Left colon (tissue), 2 donors: ENCODE results near the gene IGIP. TPM values are rescaled to one million over a fixed set of nuclear protein-coding genes. Genes with fewer than 3 reads are reported as not detected.

Experiments
- ATAC-seq: fragments of 200-7000 bp; cut with Tn5 transposase; one replicate; pipeline ENCODE4 v1.9.1; 2020; ENCODE audit warnings: mild to moderate bottlenecking, moderate library complexity
- DNase-seq, 2 donors: peaks; one replicate each; pipeline ENCODE4 v3.0.0-alpha.2; 2020
- intact Hi-C, 2 donors: fragments of 100-400 bp; cut with DNase I in 1 of 2; cut with micrococcal nuclease in 1 of 2; formaldehyde crosslinking; loops; one replicate each; pipeline versions ENCODE4 v1.11.2 to v1.14.0; 2022; cut with DNase I, micrococcal nuclease
- long read RNA-seq: library from polyadenylated mRNA; unstranded; transcript quantifications from one replicate; pipeline ENCODE4 v2.0.0, GENCODE V29; 2021
- total RNA-seq, 2 donors: library from RNA; stranded (reverse); fragmentation: NEBNext Ultra II Directional; extraction: Animal tissue kit (Norgen Biotek cat#: 25700); gene quantifications; one replicate each; pipeline ENCODE4 v1.2.1, GENCODE V29; 2021
- donor health status: DM: no; HTN: no; CAD: no.
- donor health status: DM: yes; HTN: yes; CAD: no.

Gene IGIP
- total RNA-seq, result 1 to 10 TPM; 8.6 to 9.3 TPM
- long read RNA-seq, result 0 reads

DNA sequence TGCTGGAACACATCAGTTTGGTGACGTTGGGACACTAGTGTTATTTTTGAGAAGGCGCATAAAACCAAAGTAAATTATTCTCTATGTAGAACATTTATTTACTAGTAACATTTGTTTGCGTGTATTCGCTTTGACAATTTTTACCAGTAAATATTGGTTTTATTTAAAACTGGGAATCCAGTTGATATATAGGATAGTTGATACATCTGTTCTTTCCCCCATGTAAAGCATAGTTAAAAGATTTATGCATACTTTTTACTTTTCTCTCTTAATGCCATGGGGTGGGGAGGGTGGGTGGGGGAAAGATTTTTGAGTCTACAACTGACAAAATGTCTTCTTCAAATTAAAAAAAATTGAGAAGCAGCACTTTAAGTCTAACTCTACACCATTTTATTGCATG lies at the start of gene IGIP:
TSS of gene IGIP (plus strand) at position 301 of the 400 bp plus-strand sequence. CDS start 2,540 bp downstream, outside the sequence.
- ATAC-seq (no peak), DNase-seq (no peak)
- intact Hi-C loops, result no loop called here

DNA sequence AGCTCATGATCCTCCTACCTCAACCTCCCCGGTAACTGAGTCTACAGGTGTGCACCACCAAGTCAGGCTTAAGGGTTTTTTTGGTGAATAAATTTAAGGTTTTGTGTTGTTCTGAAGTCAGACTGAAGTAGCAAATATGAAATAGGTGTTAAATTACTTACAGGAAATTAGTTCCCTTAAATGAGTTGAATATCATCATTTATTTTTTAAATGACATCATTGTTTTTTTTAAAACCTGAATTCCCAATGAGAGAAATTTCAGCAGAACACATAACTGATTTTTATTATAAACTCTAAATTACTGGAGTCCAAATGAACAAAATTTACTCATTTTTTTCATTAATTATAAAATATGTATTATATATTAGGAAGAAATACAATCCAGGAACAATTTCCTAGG lies 49.6 kb upstream of the IGIP start:
- intact Hi-C loops, result loop anchor here in 1 of 2 donors (10.0 kb wide), 1 partner anchor 69 kb away; no protein-coding TSS in a partner anchor
- ATAC-seq (no peak), DNase-seq (no peak)

DNA sequence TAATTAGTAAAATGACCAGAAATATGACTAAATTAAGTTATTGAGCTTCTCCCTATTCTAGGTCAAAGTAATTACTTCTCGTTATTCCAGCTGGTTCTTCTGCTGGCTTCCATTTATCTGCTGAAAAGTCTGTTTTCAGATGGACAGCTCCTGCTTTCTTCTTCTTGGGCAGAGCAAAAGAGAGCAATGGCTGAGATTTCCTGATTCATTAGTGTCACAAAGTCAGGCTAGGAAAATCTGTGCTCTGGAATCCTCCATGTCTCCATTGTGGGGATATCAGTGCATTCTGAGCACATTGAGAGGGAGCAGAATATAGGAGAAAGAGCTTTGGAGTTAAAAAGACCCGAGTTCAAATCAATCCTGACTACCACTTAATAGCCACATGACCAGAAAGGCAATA lies 48.9 kb upstream of the IGIP start:
- DNase-seq (no peak), ATAC-seq (no peak)
- intact Hi-C loops, result loop anchor here in 1 of 2 donors (10.0 kb wide), 1 partner anchor 68 kb away; no protein-coding TSS in a partner anchor

DNA sequence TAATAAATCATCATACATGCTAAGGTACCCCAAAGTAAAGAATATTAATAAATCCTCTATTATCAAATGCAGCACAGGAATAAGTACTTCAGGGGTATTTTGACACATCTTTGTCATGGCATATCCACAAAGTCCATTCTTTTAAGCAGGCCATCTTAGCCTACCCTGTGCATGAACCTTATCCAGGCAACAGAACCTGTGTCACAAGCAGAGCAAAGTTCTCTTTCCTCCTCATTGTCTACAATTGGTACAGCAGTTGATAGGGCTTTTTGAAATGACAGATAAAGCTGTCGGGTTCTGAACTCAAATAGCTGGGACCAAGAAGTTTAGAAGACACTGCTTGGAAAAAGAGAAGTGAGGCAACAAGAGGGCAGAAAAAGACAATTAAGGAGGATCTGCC lies 42.6 kb upstream of the IGIP start:
- ATAC-seq (no peak), DNase-seq (no peak)
- intact Hi-C loops, result no loop called here

DNA sequence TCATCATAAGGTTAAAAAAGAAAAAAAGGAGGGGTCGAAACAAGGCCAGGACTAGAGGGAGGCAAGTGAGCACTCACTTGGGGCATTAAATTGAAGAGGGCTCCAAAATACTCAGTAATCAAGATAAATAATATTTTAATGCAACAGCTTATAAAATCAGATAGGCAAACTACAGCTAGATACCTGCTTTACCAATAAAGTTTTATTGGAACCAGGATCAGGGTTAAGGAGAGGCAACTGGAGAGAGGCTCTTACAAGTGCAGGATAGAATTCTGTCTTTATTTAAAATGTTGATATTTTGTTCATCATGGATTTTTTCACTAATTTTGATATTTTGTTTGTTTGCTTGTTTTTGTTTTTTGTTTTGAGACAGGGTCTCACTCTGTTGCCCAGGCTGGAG lies 42.1 kb upstream of the IGIP start:
- intact Hi-C loops, result no loop called here
- DNase-seq (no peak), ATAC-seq (no peak)

DNA sequence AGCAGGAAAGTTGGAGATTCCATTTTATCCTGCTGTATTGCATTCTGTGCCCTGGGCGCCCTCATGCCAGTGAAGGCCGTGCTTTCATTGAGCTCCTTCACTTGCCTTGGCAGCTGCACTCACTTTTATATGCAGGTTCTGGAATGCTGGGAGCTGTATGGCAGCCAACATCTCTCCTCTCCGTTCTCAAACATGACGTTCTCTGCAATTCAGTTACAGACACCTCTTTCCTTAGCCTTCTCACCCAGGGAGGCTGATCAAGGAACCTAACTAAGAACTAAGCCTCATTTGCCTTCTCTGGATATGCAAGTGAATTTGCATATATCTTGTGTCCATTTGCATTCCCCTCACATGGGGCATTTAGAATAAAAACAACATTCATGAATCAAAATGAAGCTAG lies 41.2 kb upstream of the IGIP start:
- intact Hi-C loops, result no loop called here
- ATAC-seq (no peak), DNase-seq (no peak)

DNA sequence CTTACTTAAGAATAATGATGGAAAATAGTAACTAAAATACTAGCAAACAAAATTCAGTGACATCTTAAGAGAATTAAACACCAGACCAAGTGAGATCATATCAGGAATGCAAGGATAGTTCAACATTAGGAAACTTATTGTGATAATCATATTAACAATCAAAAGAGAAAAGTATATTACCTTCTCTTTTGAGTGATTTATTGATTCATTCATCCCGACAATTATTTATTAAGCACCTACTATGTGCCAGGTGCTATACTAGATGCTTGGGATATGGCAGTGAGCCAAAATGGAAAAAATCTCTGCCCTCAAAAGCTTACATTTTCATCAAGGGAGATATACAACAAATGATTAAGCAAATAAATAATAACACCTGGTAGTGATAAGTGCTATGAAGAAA lies 35.5 kb upstream of the IGIP start:
- ATAC-seq, result no peak
- intact Hi-C loops, result no loop called here

DNA sequence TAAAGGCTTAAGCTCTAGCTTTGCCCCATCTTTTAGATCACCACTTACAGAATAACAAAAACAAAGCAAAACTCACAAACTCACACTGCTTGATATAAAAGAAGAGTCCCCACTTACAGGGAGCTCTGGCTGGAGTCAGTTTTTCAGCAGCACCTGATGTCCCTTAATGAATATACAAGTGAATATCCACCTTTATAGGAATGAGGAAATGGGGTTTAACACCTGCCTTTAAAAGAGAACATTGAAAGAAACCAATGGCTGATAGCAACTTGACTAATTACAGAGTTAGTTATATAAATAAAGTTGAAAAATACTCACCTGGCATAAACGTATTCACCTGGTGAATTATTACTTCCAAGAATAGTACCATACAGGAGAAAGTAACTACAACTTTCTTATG lies 32.6 kb upstream of the IGIP start:
- DNase-seq, result no peak
- intact Hi-C loops, result no loop called here
- ATAC-seq, result no peak

More for the DNA sequence above, 35.5 kb upstream of the IGIP start:
- no peak for DNase-seq

DNA sequence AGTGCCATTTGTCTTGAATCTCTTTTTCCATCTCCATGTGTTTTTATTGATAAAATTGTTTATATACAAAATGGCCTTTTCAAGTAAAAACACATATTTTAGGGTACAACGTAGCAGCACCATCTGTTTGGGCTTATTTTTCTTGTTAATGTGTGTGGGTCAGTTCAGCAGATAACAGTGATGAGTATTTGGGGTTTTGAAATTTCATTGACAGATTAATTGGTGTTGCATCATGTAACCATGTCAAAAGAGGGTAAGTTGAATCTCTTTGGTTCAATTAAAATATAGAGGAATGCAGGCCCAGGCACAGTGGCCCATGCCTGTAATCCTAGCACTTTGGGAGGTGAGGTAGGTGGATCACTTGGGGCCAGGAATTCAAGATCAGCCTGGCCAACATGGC lies 31.9 kb upstream of the IGIP start:
- ATAC-seq, result no peak
- DNase-seq, result no peak
- intact Hi-C loops, result no loop called here

DNA sequence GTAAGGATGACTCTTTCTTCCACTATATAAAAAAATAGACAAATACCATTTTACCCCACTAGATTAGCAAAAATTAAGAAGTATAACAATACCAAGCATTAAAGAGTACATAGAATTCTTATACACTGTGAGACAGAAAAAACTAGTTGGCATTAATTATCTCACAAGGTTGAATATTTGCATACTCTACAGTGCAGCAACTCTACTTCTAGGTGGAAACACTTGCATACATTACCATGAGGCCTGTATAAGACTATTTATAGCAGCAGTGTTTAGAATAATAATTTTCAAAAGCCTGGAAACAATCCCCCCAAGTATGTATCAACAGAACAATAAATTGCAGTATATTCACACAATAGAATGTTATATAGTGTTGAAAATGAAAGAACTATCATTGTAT lies 30.8 kb upstream of the IGIP start:
- intact Hi-C loops, result no loop called here
- no peak for DNase-seq
- ATAC-seq, result no peak

DNA sequence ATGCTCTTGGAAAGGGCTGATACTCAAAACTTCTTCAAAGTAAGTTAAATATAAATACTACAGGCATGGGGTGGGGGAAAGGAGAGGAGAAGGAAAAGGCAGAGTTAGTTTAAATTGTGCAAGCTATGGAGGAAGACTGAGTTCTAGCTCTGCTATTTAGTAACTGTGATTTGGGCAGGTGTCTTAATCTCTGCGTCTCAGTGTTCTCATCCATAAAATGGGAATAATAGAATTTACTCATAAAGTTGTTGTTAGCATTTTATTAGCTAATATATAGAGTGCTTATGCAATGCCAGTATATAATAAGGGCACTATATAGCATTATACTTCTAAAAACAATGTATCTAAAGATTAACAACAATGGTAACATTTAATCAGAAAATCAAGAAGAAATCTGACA lies 24.6 kb upstream of the IGIP start:
- ATAC-seq (no peak), DNase-seq (no peak)
- intact Hi-C loops, result no loop called here

DNA sequence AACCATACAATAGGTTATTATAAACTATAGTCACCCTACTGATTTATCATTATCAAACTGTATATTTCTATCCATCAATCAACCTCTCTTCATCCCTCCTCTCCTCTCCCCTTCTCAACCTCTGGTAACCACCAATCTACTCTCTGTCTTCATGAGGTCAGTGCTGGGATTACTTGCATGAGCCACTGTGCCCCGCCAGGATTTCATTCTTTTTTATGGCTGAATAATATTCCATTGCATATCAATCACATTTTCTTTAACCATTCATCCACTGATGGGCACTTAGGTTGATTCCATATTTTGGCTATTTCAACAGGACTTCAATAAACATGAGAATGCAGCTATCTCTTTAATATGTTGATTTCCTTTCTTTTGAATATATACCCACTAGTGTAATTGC lies 22.6 kb upstream of the IGIP start:
- ATAC-seq, result no peak
- no peak for DNase-seq
- intact Hi-C loops, result no loop called here

DNA sequence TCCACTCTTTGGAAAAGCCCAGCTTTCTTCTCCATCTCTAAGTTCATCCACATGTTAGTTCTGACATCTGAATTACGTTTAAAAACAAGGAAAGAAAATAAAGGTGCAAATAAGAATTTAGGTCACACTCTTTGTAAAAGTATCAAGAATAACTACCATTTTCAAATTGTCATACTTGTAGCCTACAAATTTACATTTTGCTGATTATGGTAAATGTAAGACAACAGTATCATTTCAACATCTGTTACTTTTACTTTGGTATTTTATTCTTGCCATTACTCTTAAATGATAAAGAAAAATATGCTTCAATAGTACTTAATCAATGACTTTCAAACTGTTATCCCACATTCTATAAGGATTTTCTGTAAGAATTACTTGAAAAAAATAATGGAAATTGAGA lies 21.6 kb upstream of the IGIP start:
- ATAC-seq (no peak), DNase-seq (no peak)
- intact Hi-C loops, result no loop called here

DNA sequence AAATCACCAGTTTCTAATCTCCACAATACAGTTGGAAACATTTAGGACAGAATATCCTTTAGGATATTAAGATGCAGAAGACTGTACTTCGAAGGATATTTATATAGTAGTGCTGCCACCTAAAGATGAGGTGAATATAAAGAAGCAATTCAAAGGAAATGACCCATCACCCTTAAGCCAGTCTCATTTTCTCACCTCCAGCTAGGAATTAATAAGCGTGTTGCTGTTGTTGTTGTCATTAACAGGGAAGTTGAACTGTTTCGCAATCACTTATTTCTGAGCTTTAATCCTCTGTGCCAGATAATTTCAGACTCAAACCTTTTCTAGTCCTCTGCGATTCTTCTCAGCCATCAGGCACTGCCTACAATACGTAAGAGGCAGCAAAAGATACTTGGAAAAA lies 19.6 kb upstream of the IGIP start:
- intact Hi-C loops, result no loop called here
- no peak for DNase-seq

DNA sequence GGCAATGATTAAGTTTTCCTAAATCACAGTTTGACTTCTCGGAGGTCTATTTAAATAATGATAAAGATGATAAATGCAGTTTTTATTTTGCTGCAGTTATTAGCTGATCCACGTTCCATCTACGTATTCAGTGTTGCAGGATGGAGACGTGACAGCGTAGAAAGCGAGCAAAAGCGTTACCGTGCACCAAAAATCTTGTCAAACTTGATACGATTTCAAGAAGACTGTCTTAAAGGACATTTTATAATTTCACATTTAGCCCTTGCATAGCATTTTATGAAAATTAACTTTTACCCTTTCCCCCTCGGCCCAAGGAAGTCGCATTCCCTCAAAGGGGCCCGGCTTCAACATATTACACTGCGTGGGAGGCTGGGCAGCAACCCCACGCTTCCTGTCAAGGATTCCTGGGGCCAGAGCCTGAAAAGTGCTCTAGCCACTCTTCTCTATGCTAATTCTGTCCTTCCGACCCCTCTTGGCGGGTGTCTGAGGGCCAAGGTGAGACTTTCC lies 18.9 kb upstream of the IGIP start:
- intact Hi-C loops, result no loop called here
- no peak for ATAC-seq
- no peak for DNase-seq

More for the DNA sequence above, 19.6 kb upstream of the IGIP start:
- no peak for ATAC-seq

DNA sequence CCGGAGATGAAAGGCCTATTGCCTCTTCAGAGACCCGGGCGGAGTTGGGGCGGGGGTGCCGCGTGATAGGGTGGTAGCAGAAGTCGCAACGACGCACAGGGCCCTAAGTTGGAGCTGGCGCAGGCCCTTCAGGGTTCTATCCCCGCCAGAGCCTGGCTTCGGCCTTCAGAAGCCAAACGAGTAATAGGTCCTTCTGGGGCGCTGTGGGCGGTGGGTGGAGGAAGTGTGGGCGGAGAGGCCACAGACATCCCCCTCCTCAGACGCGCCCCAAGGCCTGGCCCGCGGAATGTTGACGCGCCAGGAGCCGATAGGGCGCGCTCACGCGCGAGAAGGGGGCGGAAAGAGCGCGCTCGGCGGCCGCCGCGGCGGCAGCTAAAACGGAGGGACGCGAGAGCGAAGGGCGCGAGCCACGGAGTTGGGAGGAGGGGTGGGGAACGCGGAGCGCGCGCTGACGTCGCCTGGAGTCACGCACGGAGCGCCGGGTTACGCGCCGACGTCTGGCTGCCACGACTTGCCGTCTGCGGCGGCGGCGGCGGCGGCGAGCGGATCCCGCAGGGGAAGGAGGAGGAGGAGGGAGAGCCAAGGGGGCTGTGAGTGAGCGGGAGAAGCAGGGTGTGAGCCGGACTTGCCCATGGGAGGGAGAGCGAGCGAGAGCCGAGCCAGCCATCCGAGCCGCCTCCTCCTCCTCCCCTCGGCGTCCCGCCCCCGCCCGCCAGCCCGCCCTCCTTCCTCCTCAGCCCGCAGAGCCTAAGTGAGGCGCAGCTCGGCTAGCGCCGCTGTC lies 18.2 kb upstream of the IGIP start:
- DNase-seq (peak; percentile 95 to 96), ATAC-seq (peak; percentile 93)
- intact Hi-C loops, result no loop called here

DNA sequence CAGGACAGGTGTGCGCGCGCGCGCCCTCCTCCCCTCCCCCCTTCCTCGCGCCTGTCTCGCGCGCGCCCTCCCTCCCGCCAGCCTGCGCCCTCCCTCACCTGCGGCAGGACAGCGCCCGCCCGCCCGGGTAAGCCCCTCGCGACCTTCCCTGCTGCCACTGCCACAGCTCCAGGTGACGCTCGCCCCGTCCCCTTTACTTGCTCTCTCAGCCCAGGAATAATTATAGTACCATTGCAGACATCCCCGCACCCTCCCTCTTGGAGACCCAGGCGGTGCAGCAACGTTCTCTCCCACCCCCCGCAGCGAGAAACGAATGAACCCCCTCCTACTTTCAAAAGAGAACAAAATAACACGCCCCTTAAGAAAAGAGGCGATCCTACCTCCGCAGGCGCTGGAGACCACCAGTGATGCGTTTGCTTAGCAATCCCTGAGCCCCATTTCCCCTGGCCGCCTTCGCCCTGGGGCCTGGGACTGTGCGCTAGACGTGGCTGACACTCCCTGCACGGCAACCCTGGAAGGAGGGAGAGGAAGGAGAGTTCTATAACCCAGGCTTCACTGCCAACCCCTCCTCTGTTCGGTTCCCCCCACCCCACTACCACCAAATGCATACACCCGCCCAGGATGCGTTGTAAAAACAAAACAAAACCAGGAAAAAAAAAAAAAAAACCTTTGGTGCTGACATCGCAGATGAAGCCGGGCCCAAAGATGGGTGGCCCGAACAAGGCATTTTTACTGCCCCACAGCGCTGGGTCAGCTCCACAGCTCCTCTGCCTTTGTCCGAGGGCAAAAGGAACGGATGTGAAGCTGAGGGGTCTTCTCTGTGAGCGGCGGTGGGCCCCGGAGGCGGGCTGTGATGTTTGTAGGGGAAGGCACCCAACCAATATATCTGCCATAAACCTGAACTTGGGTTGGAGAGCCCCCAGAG lies 17.4 kb upstream of the IGIP start:
- peak; percentile 51 to 58 for DNase-seq
- intact Hi-C loops, result no loop called here
- ATAC-seq, result peak; percentile 37

DNA sequence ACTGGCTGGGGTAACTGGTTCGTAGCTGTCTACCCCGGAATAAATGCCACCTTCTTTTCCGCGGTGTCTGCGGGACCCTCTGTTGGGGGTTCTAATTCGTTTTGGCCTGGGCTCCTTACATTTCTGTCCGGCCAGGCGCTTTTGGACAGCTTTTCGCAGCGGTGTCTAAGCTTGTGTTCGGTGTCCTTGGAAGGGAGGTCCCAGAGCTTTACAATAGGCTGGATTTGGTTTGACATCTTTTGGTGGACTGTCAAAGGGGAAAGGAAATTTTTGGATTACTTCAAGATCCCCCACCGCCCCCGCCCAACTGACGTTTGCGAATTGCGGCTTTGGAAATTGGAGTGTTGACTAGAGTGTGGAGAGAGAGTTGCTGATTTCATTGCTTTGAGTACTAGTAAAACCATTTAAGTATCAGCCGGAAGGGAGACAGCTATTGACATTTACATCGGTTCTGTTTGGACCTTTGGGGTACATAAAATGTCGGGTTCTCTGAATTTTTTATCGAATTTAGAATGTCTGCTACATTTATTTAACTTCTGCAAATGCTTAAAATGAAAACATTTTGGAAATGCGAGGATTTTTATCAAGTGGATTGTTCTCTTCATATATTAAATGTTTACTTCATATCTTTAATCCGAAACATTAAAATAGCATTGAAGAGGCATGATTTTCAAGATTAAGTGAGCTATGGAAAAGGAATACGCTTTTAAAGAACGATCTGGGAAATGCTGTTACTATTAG lies 16.5 kb upstream of the IGIP start:
- ATAC-seq (no peak), DNase-seq (peak; percentile 28 to 33)
- intact Hi-C loops, result no loop called here
